Stomach (tissue), 9 donors: ENCODE data around the gene GLG1. TPM values are rescaled to one million over a fixed set of nuclear protein-coding genes. Genes with fewer than 3 reads are reported as not detected.

Experiments used
- DNase-seq, 2 donors: peaks; one replicate each; pipeline versions ENCODE4 v3.0.0 to v3.0.0-alpha.2; 2013 to 2019
- H3K27ac ChIP-seq, 5 donors: fragments of 200-600 bp in 4 of 5; sonication (generic) in 4 of 5; one replicate each; pipeline ENCODE4 v1.5.1; 2013 to 2019; ENCODE audit warnings: mild to moderate bottlenecking in 1 of 5, moderate library complexity in 1 of 5
- H3K27me3 ChIP-seq, 3 donors: fragments of 200-600 bp; sonication (generic); one replicate each; pipeline ENCODE4 v1.5.1; 2017 to 2019; ENCODE audit warnings: mixed run types in 1 of 3
- H3K36me3 ChIP-seq, 4 donors: fragments of 200-600 bp; sonication (generic); 1 replicate in 3 of 4; 2 replicates in 1 of 4; pipeline ENCODE4 v1.5.1; 2016 to 2019
- H3K4me1 ChIP-seq, 4 donors: fragments of 200-600 bp; sonication (generic); one replicate each; pipeline ENCODE4 v1.5.1; 2016 to 2019
- H3K4me3 ChIP-seq, 4 donors: fragments of 200-600 bp; sonication (generic) in 3 of 4; one replicate each; pipeline ENCODE4 v1.5.1; 2016 to 2019; ENCODE audit warnings: mild to moderate bottlenecking in 1 of 4
- H3K9me3 ChIP-seq, 4 donors: fragments of 200-600 bp; sonication (generic); one replicate each; pipeline ENCODE4 v1.5.1; 2016 to 2019
- EP300 ChIP-seq: sonication (generic); formaldehyde crosslinking; IDR thresholded peaks from one replicate; pipeline ENCODE4 v1.6.1; 2017; ENCODE audit warnings: antibody characterized with exemption
- POLR2A ChIP-seq, 4 donors: fragments of 450-650 bp; IDR thresholded peaks; one replicate each; pipeline ENCODE4 v1.6.1; 2016; ENCODE audit warnings: antibody characterized with exemption in 4 of 4, control low read depth in 2 of 4, mild to moderate bottlenecking in 1 of 4, moderate library complexity in 1 of 4
- POLR2AphosphoS5 ChIP-seq, 3 donors: sonication (generic); formaldehyde crosslinking; IDR thresholded peaks; one replicate each; pipeline ENCODE4 v1.6.1; 2016; ENCODE audit warnings: antibody characterized with exemption in 3 of 3
- WGBS, 5 donors: extraction: QIAGEN DNeasy Blood & Tissue Kit in 3 of 5; methylation state at CpG; one replicate each; pipeline versions ENCODE4 v1.1.5 to v1.1.7; 2013 to 2018; 5-methylcytosine and 5-hydroxymethylcytosine counted together
- intact Hi-C: fragments of 100-400 bp; cut with DNase I; formaldehyde crosslinking; loops from one replicate; pipeline ENCODE4 v1.15.1; 2023; ENCODE audit warnings: low total_unique reads
- polyA plus RNA-seq, 3 donors: library from polyadenylated mRNA; stranded (reverse); fragments of 200-250 nt; gene quantifications; one replicate each; pipeline ENCODE4 v1.2.3, GENCODE V29; 2013
- total RNA-seq, 5 donors: library from RNA; depleted of rRNA; stranded (reverse); fragments of >200 nt; gene quantifications; one replicate each; pipeline versions ENCODE4 v1.1.0 to v1.2.3, GENCODE V29; 2014 to 2016
- TF ChIP-seq, protein P1 (sequence below), 7 experiments: fragments of 450-650 bp in 4 of 7; fragments of 200-600 bp in 3 of 7; sonication (generic) in 3 of 7; IDR thresholded peaks; one replicate each; pipeline ENCODE4 v1.5.1; 2016 to 2019; ENCODE audit warnings: antibody characterized with exemption in 7 of 7, control low read depth in 2 of 7, mild to moderate bottlenecking in 1 of 7
- donor health status: healthy with polysubstance abuse.
- donor health status: Bipolar disorder and iron deficiency.
- donor health status: healthy.

Gene GLG1
- total and polyA plus RNA-seq, 8 donors: 7.6 to 151 (median 46.3) TPM

DNA sequence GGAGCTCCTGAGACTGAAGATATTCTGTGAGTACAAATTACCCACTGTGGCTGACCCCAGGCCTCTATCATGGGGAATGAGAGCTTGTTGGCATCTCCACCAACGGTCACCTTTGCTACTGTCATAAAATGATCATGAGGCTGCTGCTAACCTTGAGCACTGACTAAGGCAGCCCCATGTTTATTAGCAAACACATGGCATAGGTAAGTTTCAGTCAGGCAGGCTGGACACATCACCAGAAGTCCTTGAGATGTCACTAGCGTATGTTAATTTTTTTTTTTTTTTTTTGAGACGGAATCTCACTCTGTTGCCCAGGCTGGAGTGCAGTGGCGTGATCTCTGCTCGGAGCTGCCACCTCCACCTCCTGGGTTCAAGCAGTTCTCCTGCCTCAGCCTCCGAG lies 1.5 kb upstream of the GLG1 start:
- DNase-seq: no peak
- no peak overlapping the region for H3K4me3 ChIP-seq
- H3K27me3 ChIP-seq: no peaks in the 10 kb centered on the region
- TF ChIP-seq, protein P1, sequence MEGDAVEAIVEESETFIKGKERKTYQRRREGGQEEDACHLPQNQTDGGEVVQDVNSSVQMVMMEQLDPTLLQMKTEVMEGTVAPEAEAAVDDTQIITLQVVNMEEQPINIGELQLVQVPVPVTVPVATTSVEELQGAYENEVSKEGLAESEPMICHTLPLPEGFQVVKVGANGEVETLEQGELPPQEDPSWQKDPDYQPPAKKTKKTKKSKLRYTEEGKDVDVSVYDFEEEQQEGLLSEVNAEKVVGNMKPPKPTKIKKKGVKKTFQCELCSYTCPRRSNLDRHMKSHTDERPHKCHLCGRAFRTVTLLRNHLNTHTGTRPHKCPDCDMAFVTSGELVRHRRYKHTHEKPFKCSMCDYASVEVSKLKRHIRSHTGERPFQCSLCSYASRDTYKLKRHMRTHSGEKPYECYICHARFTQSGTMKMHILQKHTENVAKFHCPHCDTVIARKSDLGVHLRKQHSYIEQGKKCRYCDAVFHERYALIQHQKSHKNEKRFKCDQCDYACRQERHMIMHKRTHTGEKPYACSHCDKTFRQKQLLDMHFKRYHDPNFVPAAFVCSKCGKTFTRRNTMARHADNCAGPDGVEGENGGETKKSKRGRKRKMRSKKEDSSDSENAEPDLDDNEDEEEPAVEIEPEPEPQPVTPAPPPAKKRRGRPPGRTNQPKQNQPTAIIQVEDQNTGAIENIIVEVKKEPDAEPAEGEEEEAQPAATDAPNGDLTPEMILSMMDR (IDR thresholded peaks at IDR 0.05): no peak
- TF ChIP-seq EP300 (no peak), POLR2AphosphoS5 (IDR thresholded peaks at IDR 0.05) (no peak), POLR2A (IDR thresholded peaks at IDR 0.05) (no peak)
- H3K4me1 ChIP-seq: peaks cover 19 to 35% (median 32%) of the 10 kb centered on the region in 4 donors
- WGBS, 5 donors: 78 to 87% (median 80%) methylated on average over 5 to 6 of the region's 6 CpGs
- no peaks in the 10 kb centered on the region for H3K9me3 ChIP-seq
- intact Hi-C loops: no loop called here
- no peaks in the 10 kb centered on the region for H3K36me3 ChIP-seq
- H3K27ac ChIP-seq: no peak overlapping the region

GRCh38 chr16:74607962-74608356 lies 1.0 kb upstream of the GLG1 start:
- H3K27ac ChIP-seq: peak overlapping the region in 4 of 5 donors; percentile 93 to 98 (median 96)
- H3K4me1 ChIP-seq: peaks cover 19 to 39% (median 35%) of the 10 kb centered on the region in 4 donors
- H3K9me3 ChIP-seq: no peaks in the 10 kb centered on the region
- no peak overlapping the region for H3K4me3 ChIP-seq
- no peak for TF ChIP-seq POLR2AphosphoS5 (IDR thresholded peaks at IDR 0.05)
- TF ChIP-seq, protein P1 (IDR thresholded peaks at IDR 0.05): no peak
- no peak for TF ChIP-seq POLR2A (IDR thresholded peaks at IDR 0.05)
- TF ChIP-seq EP300: no peak
- H3K27me3 ChIP-seq: no peaks in the 10 kb centered on the region
- whole genome bisulfite sequencing, 5 donors: 75 to 87% (median 80%) methylated on average over 5 to 6 of the region's 6 CpGs
- peak in 1 of 2 donors; percentile 23 for DNase-seq
- H3K36me3 ChIP-seq: no peaks in the 10 kb centered on the region
- intact Hi-C loops: no loop called here

- intact Hi-C loops: no loop called here
- 19 to 22% (median 19%) methylated on average over 14 of the region's 14 CpGs for WGBS, 5 donors
- H3K9me3 ChIP-seq: no peaks in the 10 kb centered on the region
- H3K4me1 ChIP-seq: peaks cover 20 to 44% (median 38%) of the 10 kb centered on the region in 4 donors
- DNase-seq: no peak
- no peaks in the 10 kb centered on the region for H3K27me3 ChIP-seq
- H3K36me3 ChIP-seq: no peaks in the 10 kb centered on the region
- H3K4me3 ChIP-seq: peak overlapping the region; percentile 82 to 94 (median 90)
- TF ChIP-seq, protein P1 (IDR thresholded peaks at IDR 0.05): no peak
- no peak for TF ChIP-seq POLR2AphosphoS5 (IDR thresholded peaks at IDR 0.05)
- TF ChIP-seq EP300: no peak
- no peak for TF ChIP-seq POLR2A (IDR thresholded peaks at IDR 0.05)
- H3K27ac ChIP-seq: peak overlapping the region; percentile 93 to 100 (median 97)
These were observed 522 bp upstream of the GLG1 start for GRCh38 chr16:74607310-74607961.

GRCh38 chr16:74605746-74606520 lies 981 bp downstream of the GLG1 start:
- Histone ChIP-seq H3K9me3 (no peaks in the 10 kb centered on the region), H3K27me3 (no peaks in the 10 kb centered on the region), H3K27ac (peak overlapping the region; percentile 93 to 100 (median 97)), H3K36me3 (no peaks in the 10 kb centered on the region), H3K4me1 (peaks cover 23 to 59% (median 51%) of the 10 kb centered on the region in 4 donors), H3K4me3 (peak overlapping the region; percentile 82 to 94 (median 90))
- no peak for DNase-seq
- intact Hi-C loops: no loop called here
- TF ChIP-seq EP300 (no peak), POLR2AphosphoS5 (IDR thresholded peaks at IDR 0.05) (no peak), POLR2A (IDR thresholded peaks at IDR 0.05) (no peak)
- TF ChIP-seq, protein P1 (IDR thresholded peaks at IDR 0.05): no peak
- WGBS, 5 donors: 1 to 3% (median 2%) methylated on average over 16 to 17 of the region's 17 CpGs
